Liver (tissue), 9 donors: ENCODE measurements around the gene PDE6B. TPM values are rescaled to one million over a fixed set of nuclear protein-coding genes. Genes with fewer than 3 reads are reported as not detected.

Experiments
- DNase-seq: peaks from one replicate; pipeline ENCODE4 v3.0.0-alpha.2; 2017; ENCODE audit warnings: low spot score
- H3K27ac ChIP-seq, 2 donors: one replicate each; pipeline ENCODE4 v1.7.0; 2013; ENCODE audit warnings: inconsistent platforms in 2 of 2, low read length in 2 of 2, control low read depth in 1 of 2, low read depth in 1 of 2, mild to moderate bottlenecking in 1 of 2
- H3K27me3 ChIP-seq, 4 donors: one replicate each; pipeline versions ENCODE4 v1.6.1 to v1.7.0; 2013; ENCODE audit warnings: low read length in 3 of 4, inconsistent platforms in 1 of 4, mild to moderate bottlenecking in 1 of 4, moderate library complexity in 1 of 4; ENCODE audit not compliant: control insufficient read depth in 4 of 4, insufficient read depth in 4 of 4
- H3K36me3 ChIP-seq, 4 donors: one replicate each; pipeline versions ENCODE4 v1.6.1 to v1.7.0; 2013; ENCODE audit warnings: low read length in 3 of 4, mild to moderate bottlenecking in 3 of 4, low read depth in 1 of 4, moderate library complexity in 1 of 4; ENCODE audit not compliant: control insufficient read depth in 4 of 4, insufficient read depth in 3 of 4
- H3K4me1 ChIP-seq, 4 donors: one replicate each; pipeline versions ENCODE4 v1.6.1 to v1.7.0; 2013; ENCODE audit warnings: low read length in 3 of 4, mild to moderate bottlenecking in 3 of 4, moderate library complexity in 1 of 4; ENCODE audit not compliant: control insufficient read depth in 4 of 4, insufficient read depth in 4 of 4
- H3K4me3 ChIP-seq, 3 donors: one replicate each; pipeline versions ENCODE4 v1.6.1 to v1.7.0; 2013; ENCODE audit warnings: low read length in 3 of 3, control low read depth in 1 of 3, low read depth in 1 of 3, mild to moderate bottlenecking in 1 of 3
- H3K9ac ChIP-seq, 2 donors: one replicate each; pipeline ENCODE4 v1.7.0; 2013; ENCODE audit warnings: low read length in 2 of 2, mild to moderate bottlenecking in 2 of 2, moderate library complexity in 2 of 2, control low read depth in 1 of 2, low read depth in 1 of 2
- H3K9me3 ChIP-seq, 4 donors: one replicate each; pipeline versions ENCODE4 v1.6.1 to v1.7.0; 2013; ENCODE audit warnings: low read length in 3 of 4; ENCODE audit not compliant: control insufficient read depth in 4 of 4
- ATF3 ChIP-seq: IDR thresholded peaks from 2 replicates; pipeline ENCODE4 v1.6.1; 2016; ENCODE audit warnings: antibody characterized with exemption
- EGR1 ChIP-seq, 2 donors: IDR thresholded peaks; 2 replicates each; pipeline ENCODE4 v1.6.1; 2016 to 2018; ENCODE audit warnings: antibody characterized with exemption in 2 of 2, low read depth in 2 of 2
- FOXA2 ChIP-seq: IDR thresholded peaks from 2 replicates; pipeline ENCODE4 v1.6.1; 2016; ENCODE audit warnings: antibody characterized with exemption
- GABPA ChIP-seq, 2 donors: IDR thresholded peaks in 1 of 2; conservative IDR thresholded peaks in 1 of 2; 2 replicates each; pipeline ENCODE4 v1.6.1; 2016; ENCODE audit warnings: antibody characterized with exemption in 2 of 2, mild to moderate bottlenecking in 1 of 2, moderate library complexity in 1 of 2
- HNF4A ChIP-seq, 2 donors: conservative IDR thresholded peaks; 2 replicates each; pipeline ENCODE4 v1.6.1; 2016; ENCODE audit warnings: antibody characterized with exemption in 2 of 2, mild to moderate bottlenecking in 2 of 2
- HNF4G ChIP-seq: IDR thresholded peaks from 2 replicates; pipeline ENCODE4 v1.6.1; 2016; ENCODE audit warnings: antibody characterized with exemption
- JUND ChIP-seq, 2 donors: IDR thresholded peaks; 2 replicates each; pipeline ENCODE4 v1.6.1; 2016; ENCODE audit warnings: antibody characterized with exemption in 2 of 2
- MAX ChIP-seq: IDR thresholded peaks from 2 replicates; pipeline ENCODE4 v1.6.1; 2016; ENCODE audit warnings: antibody characterized with exemption
- NR2F2 ChIP-seq: IDR thresholded peaks from 2 replicates; pipeline ENCODE4 v1.6.1; 2016; ENCODE audit warnings: antibody characterized with exemption
- RAD21 ChIP-seq, 2 donors: IDR thresholded peaks; 2 replicates each; pipeline ENCODE4 v1.6.1; 2016; ENCODE audit warnings: antibody characterized with exemption in 2 of 2, mild to moderate bottlenecking in 2 of 2
- RXRA ChIP-seq, 2 donors: IDR thresholded peaks; 2 replicates each; pipeline ENCODE4 v1.6.1; 2017 to 2018; ENCODE audit warnings: antibody characterized with exemption in 2 of 2, mild to moderate bottlenecking in 1 of 2
- SP1 ChIP-seq: IDR thresholded peaks from 2 replicates; pipeline ENCODE4 v1.6.1; 2018; ENCODE audit warnings: antibody characterized with exemption, mild to moderate bottlenecking
- TAF1 ChIP-seq: conservative IDR thresholded peaks from 2 replicates; pipeline ENCODE4 v1.6.1; 2016; ENCODE audit warnings: antibody characterized with exemption, mild to moderate bottlenecking
- YY1 ChIP-seq: IDR thresholded peaks from 2 replicates; pipeline ENCODE4 v1.6.1; 2016; ENCODE audit warnings: antibody characterized with exemption, mild to moderate bottlenecking
- WGBS: extraction: QIAGEN DNeasy Blood & Tissue Kit; methylation state at CpG from one replicate; pipeline ENCODE4 v1.1.7; 2013; 5-methylcytosine and 5-hydroxymethylcytosine counted together
- polyA plus RNA-seq, 2 donors: library from polyadenylated mRNA; stranded (reverse) in 1 of 2; unstranded in 1 of 2; fragments of 200-250 nt in 1 of 2; fragments of >200 nt in 1 of 2; fragmentation: Nextera tagmentation in 1 of 2; extraction: Ambion mirVana in 1 of 2; gene quantifications; one replicate each; pipeline versions ENCODE4 v1.2.1 to v1.2.3, GENCODE V29; 2013 to 2015
- total RNA-seq, 2 donors: library from RNA; depleted of rRNA; stranded (reverse); fragments of >200 nt; gene quantifications; one replicate each; pipeline ENCODE4 v1.2.3, GENCODE V29; 2014
- TF ChIP-seq, protein P1 (sequence below): IDR thresholded peaks from 2 replicates; pipeline ENCODE4 v1.6.1; 2016; ENCODE audit warnings: antibody characterized with exemption
- TF ChIP-seq, protein P2 (sequence below): fragments of 150-350 bp; IDR thresholded peaks from 2 replicates; pipeline ENCODE4 v1.5.1; 2017; ENCODE audit warnings: improper control_type of control experiment, low read depth, low read length; ENCODE audit not compliant: missing input control
- donor health status: healthy.
- donor health status: healthy.
- donor health status: healthy.
- donor health status: healthy.
- donor health status: healthy.

Gene PDE6B
- total and polyA plus RNA-seq, 4 donors, result 0.28 to 7.3 (median 0.49) TPM

- TF ChIP-seq ATF3, result no peak
- TF ChIP-seq JUND (IDR thresholded peaks at IDR 0.05), result no peak
- no peak for TF ChIP-seq TAF1
Observed at GRCh38 chr4:630656-631055, 5.3 kb downstream of the PDE6B start (continued).

DNA sequence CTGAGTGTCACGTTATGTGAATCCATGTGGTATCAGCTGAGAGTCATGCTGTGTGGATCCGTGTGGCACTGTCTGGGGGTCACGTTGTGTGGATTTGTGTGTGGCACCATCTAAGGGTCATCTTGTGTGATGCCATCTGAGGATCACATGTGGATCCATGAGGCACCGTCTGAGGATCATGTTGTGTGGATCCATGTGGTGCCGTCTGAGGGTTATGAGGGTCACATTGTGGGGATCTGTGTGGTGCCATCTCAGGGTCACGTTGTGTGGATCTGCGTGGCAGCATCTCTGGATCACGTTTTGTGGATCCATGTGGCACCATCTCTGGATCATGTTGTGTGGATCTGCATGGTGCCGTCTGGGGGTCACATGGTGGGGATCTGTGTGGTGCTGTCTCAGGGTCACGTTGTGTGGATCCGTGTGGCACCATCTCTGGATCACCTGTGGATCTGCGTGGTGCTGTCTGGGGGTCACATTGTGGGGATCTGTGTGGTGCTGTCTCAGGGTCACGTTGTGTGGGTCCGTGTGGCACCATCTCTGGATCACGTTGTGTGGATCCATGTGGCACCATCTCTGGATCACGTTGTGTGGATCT lies 6.9 kb downstream of the PDE6B start:
- Histone ChIP-seq H3K9me3 (peaks cover 0 to 4% (median 0%) of the 10 kb centered on the region in 4 donors), H3K9ac (no peak overlapping the region), H3K27ac (no peak overlapping the region), H3K36me3 (no peaks in the 10 kb centered on the region), H3K4me3 (no peak overlapping the region), H3K4me1 (no peaks in the 10 kb centered on the region), H3K27me3 (no peaks in the 10 kb centered on the region)
- WGBS, result 88% methylated on average over 16 of the region's 16 CpGs
- DNase-seq, result no peak
- TF ChIP-seq FOXA2, result no peak
- TF ChIP-seq JUND (IDR thresholded peaks at IDR 0.05), result no peak
- TF ChIP-seq MAX, result no peak
- no peak for TF ChIP-seq GABPA (IDR thresholded peaks at IDR 0.05 in 1 of 2, conservative IDR thresholded peaks at IDR 0.05 in 1 of 2)
- TF ChIP-seq HNF4A (conservative IDR thresholded peaks at IDR 0.05), result no peak
- TF ChIP-seq, protein P1, sequence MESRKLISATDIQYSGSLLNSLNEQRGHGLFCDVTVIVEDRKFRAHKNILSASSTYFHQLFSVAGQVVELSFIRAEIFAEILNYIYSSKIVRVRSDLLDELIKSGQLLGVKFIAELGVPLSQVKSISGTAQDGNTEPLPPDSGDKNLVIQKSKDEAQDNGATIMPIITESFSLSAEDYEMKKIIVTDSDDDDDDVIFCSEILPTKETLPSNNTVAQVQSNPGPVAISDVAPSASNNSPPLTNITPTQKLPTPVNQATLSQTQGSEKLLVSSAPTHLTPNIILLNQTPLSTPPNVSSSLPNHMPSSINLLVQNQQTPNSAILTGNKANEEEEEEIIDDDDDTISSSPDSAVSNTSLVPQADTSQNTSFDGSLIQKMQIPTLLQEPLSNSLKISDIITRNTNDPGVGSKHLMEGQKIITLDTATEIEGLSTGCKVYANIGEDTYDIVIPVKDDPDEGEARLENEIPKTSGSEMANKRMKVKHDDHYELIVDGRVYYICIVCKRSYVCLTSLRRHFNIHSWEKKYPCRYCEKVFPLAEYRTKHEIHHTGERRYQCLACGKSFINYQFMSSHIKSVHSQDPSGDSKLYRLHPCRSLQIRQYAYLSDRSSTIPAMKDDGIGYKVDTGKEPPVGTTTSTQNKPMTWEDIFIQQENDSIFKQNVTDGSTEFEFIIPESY, result no peak
- no peak for TF ChIP-seq ATF3
- TF ChIP-seq HNF4G, result no peak
- no peak for TF ChIP-seq YY1
- TF ChIP-seq TAF1, result no peak
- TF ChIP-seq NR2F2, result no peak
- TF ChIP-seq EGR1 (IDR thresholded peaks at IDR 0.05; ENCODE audit: low read depth in 2 of 2), result no peak
- TF ChIP-seq, protein P2, sequence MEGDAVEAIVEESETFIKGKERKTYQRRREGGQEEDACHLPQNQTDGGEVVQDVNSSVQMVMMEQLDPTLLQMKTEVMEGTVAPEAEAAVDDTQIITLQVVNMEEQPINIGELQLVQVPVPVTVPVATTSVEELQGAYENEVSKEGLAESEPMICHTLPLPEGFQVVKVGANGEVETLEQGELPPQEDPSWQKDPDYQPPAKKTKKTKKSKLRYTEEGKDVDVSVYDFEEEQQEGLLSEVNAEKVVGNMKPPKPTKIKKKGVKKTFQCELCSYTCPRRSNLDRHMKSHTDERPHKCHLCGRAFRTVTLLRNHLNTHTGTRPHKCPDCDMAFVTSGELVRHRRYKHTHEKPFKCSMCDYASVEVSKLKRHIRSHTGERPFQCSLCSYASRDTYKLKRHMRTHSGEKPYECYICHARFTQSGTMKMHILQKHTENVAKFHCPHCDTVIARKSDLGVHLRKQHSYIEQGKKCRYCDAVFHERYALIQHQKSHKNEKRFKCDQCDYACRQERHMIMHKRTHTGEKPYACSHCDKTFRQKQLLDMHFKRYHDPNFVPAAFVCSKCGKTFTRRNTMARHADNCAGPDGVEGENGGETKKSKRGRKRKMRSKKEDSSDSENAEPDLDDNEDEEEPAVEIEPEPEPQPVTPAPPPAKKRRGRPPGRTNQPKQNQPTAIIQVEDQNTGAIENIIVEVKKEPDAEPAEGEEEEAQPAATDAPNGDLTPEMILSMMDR, result no peak
- no peak for TF ChIP-seq SP1
- no peak for TF ChIP-seq RXRA (IDR thresholded peaks at IDR 0.05)
- no peak for TF ChIP-seq RAD21 (IDR thresholded peaks at IDR 0.05)

- Histone ChIP-seq H3K4me1 (no peaks in the 10 kb centered on the region), H3K9ac (no peak overlapping the region), H3K9me3 (peaks cover 0 to 4% (median 0%) of the 10 kb centered on the region in 4 donors), H3K27ac (no peak overlapping the region), H3K27me3 (peaks cover 0 to 4% (median 0%) of the 10 kb centered on the region in 4 donors), H3K36me3 (no peaks in the 10 kb centered on the region), H3K4me3 (no peak overlapping the region)
- TF ChIP-seq NR2F2, result no peak
- WGBS, result 88% methylated on average over 6 of the region's 6 CpGs
- DNase-seq, result no peak
Observed at GRCh38 chr4:632926-633325, 7.6 kb downstream of the PDE6B start.
